Measurements from ENCODE around the gene KCNN3.
"Not testable (repeated sequence)": the region's sequence is repeated elsewhere in the genome, so short reads cannot be mapped to it uniquely, and the experiment has no call there.

KCNN3 gene

DNA sequence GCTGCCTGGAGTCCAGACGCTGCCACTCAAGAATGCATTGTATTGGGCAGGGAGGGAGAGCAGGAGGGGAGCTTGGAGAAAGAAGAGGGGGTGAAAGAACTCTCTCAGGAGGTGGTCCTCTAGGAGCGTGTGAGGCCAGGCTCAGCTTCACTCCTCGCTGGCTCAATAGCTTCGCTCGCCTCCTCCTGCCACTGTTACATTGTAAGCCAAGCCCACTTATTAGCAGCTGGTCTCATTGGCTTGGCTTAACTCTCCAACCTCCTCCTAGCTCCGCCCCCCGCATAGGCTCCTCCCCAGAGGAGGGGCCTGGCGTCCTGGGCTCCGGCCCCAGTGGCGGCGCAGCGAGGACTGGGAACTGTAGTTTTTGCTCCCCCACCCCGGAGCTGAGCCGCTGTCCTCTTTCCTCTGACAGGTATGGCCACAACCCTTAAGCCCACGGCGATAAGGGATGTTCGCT lies at the start of gene KCNN3:
Gene KCNN3, minus strand, starts transcription at position 167 of the 457 bp plus-strand sequence. CDS start 317 bp downstream, outside the sequence.
- TF ChIP-seq CTCF (IDR thresholded peaks at IDR 0.05; ENCODE audit: borderline replicate concordance, control extremely low read depth, extremely low read depth, insufficient read depth, missing control alignments), result no peak
- in situ Hi-C loops (cut with MboI; ENCODE audit: low sequenced_read_pairs, unreplicated experiment), result no loop called here
- DNase-seq (ENCODE audit: low spot score), result peak; percentile 98

- no peak for TF ChIP-seq CTCF (IDR thresholded peaks at IDR 0.05; ENCODE audit: borderline replicate concordance, control extremely low read depth, extremely low read depth, insufficient read depth, missing control alignments)
- in situ Hi-C loops (cut with MboI; ENCODE audit: low sequenced_read_pairs, unreplicated experiment), result no loop called here
- DNase-seq (ENCODE audit: low spot score), result no peak
These were observed 43.2 kb upstream of the KCNN3 start for GRCh38 chr1:154913273-154913672.

GRCh38 chr1:154912755-154913154 lies 42.7 kb upstream of the KCNN3 start:
- DNase-seq (ENCODE audit: low spot score), result no peak
- in situ Hi-C loops (cut with MboI; ENCODE audit: low sequenced_read_pairs, unreplicated experiment), result no loop called here

DNA sequence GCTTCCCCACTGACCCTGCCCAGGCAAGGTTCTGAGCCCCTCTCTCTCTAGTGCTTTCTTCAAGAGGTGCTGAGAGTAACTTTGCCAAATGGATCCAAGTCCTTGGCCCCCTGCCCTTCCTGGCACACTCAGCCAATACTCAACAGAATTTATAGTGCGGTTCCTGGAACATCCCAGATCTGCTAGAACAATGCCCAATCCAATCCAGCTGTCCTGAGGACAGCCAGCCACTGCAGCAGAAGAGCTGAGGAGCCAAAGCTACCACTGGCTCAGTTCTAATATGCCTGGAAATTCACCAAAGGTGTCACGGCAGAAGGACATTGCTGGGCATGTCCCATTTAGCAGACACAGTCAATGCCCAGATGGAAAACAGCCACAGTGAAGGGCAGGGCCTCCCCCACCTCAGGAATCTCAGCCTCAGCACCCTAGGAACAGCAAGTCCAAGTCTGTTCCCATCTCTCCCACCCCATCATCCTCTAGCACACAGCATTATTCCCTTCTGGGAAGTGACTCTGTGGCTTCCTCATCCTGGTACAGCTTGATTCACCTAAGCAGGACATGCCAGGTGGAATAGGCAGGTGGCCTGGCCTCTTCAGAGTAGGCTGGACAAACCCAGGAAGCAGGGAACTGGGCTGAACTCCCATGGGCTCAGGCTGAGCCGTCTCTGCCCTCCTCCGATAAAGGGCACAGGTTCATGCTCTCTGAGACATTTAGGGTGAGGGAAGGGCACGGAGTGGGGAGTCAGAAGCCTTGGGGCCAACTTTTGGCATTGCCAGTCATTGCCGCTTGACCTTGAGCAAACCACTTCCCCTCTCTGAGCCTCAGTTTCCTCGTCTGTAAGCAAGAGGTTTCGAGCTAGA lies 41.8 kb upstream of the KCNN3 start:
- in situ Hi-C loops (cut with MboI; ENCODE audit: low sequenced_read_pairs, unreplicated experiment), result no loop called here
- no peak for TF ChIP-seq CTCF (IDR thresholded peaks at IDR 0.05; ENCODE audit: borderline replicate concordance, control extremely low read depth, extremely low read depth, insufficient read depth, missing control alignments)
- DNase-seq (ENCODE audit: low spot score), result no peak

More at GRCh38 chr1:154912755-154913154, 42.7 kb upstream of the KCNN3 start:
- no peak for TF ChIP-seq CTCF (IDR thresholded peaks at IDR 0.05; ENCODE audit: borderline replicate concordance, control extremely low read depth, extremely low read depth, insufficient read depth, missing control alignments)

DNA sequence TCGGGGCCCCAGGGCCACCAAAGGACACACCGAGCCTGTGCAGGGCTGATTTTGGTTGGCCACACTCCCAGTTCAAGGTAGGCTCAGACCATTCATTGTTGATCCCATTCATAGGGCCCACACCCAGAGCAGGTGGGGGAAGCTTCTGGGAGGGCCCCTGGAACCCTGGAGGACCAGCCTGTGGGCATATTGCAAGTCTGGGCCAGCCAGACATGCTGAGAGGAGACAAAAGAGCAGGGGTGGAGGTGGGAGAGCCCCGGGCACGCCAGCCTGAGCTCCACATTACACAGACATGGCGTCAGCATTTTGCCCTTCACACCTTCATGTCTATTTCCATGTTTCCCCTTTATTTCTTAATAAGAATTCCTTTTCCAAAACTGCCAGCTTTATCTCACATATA lies 40.8 kb upstream of the KCNN3 start:
- TF ChIP-seq CTCF (IDR thresholded peaks at IDR 0.05; ENCODE audit: borderline replicate concordance, control extremely low read depth, extremely low read depth, insufficient read depth, missing control alignments), result no peak

DNA sequence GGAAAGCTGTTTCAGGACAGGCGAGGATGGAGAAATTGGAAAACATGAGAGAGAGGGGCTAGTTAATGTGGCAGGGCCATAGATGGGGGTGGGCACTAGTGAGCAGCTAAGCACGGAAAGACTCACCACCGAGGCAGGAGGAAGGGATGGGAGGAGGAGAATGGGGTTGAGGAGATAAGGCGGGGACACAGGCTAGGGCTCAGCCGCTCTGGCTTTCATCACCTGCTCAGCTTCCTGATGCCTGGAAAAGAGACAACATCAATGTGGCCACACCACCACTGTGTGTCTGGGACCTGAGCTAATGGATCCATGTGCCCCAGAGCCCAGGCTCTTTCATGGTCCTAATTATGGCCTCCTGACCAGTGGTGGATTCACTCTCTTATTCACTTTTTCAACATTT lies 38.9 kb upstream of the KCNN3 start:
- no peak for DNase-seq (ENCODE audit: low spot score)
- no peak for TF ChIP-seq CTCF (IDR thresholded peaks at IDR 0.05; ENCODE audit: borderline replicate concordance, control extremely low read depth, extremely low read depth, insufficient read depth, missing control alignments)
- in situ Hi-C loops (cut with MboI; ENCODE audit: low sequenced_read_pairs, unreplicated experiment), result no loop called here

More for the DNA sequence above, 40.8 kb upstream of the KCNN3 start:
- DNase-seq (ENCODE audit: low spot score), result no peak
- in situ Hi-C loops (cut with MboI; ENCODE audit: low sequenced_read_pairs, unreplicated experiment), result no loop called here

DNA sequence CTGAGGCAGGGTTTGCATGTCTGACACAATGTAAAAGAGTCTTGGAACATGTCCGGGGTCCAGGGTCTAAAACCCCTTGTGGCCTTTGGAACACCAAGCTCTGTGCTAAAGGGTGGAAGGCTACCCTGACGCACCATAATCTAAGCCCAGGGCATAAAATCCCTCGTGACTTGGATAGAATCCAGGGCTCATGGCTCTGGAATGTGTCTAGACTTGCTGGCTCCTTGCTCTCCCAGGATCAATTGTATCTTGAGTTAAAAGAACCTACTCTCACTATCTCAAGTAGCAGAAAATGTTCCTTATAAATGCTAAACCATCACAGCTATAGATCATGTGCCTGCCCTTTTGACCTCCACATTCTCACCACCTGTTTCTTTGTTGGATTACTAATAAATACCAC lies 38.0 kb upstream of the KCNN3 start:
- in situ Hi-C loops (cut with MboI; ENCODE audit: low sequenced_read_pairs, unreplicated experiment); DNase-seq (ENCODE audit: low spot score): not testable (repeated sequence)

All from GM13976 (cell line).